GM12872 (cell line): ENCODE measurements around the gene COL9A1.

Experiments used
- TF ChIP-seq, protein P1 (sequence below): IDR thresholded peaks from 3 replicates; pipeline ENCODE4 v1.5.1; 2011; ENCODE audit warnings: low read depth, mild to moderate bottlenecking, low read length, moderate library complexity; ENCODE audit not compliant: insufficient read depth

Gene COL9A1

DNA sequence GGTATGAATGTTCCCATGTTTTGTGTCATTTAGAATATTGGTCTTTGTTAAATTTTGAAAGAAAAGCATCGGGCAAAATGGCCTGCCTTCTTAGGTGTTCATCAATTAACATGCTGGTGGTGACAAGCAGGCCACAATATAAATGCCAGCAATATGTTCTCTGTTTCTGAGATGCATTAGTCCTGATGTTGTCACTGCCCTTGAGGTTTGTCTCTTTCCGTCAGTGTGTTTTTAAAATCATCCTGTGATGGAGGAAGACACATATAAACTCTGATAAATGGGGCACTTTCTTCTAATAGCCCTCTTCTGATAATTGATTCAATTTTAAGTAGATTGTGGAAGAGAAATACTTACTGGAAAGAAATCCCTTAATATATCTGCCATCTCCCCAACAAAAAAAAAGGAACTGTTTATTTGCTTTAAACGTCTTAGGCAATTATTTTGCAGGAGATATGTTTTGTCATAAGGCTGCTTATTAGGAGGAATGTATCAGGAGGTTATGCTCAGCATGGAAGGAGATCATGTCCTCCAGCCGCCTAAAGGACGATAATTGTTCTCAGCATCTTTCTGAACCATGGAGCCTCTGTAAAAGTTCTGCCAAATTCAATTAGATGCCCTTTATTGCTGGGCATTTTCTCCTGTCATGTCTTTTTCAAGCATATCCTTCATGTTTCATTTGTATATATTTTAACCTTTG, 134.1 kb downstream of the COL9A1 start:
- TF ChIP-seq, protein P1, sequence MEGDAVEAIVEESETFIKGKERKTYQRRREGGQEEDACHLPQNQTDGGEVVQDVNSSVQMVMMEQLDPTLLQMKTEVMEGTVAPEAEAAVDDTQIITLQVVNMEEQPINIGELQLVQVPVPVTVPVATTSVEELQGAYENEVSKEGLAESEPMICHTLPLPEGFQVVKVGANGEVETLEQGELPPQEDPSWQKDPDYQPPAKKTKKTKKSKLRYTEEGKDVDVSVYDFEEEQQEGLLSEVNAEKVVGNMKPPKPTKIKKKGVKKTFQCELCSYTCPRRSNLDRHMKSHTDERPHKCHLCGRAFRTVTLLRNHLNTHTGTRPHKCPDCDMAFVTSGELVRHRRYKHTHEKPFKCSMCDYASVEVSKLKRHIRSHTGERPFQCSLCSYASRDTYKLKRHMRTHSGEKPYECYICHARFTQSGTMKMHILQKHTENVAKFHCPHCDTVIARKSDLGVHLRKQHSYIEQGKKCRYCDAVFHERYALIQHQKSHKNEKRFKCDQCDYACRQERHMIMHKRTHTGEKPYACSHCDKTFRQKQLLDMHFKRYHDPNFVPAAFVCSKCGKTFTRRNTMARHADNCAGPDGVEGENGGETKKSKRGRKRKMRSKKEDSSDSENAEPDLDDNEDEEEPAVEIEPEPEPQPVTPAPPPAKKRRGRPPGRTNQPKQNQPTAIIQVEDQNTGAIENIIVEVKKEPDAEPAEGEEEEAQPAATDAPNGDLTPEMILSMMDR = no peak
